Measurements from ENCODE around the gene ZNF770.
"Not testable (repeated sequence)": the region's sequence is repeated elsewhere in the genome, so short reads cannot be mapped to it uniquely, and the experiment has no call there.

ZNF770 gene

GRCh38 chr15:34970098-34970643 lies 17.9 kb downstream of the ZNF770 start:
- H3K27ac ChIP-seq (ENCODE audit: low read length); H3K9me3 ChIP-seq (ENCODE audit: control insufficient read depth, low read depth, low read length); H3K36me3 ChIP-seq (ENCODE audit: control insufficient read depth, low read depth, low read length); H3K4me1 ChIP-seq (ENCODE audit: control insufficient read depth, low read depth, low read length); H3K27me3 ChIP-seq (ENCODE audit: control insufficient read depth, insufficient read depth, low read length): not testable (repeated sequence)
- H3K4me3 ChIP-seq (ENCODE audit: low read length), result peak overlapping the region; percentile 99
- H3K9ac ChIP-seq (ENCODE audit: low read length), result peak overlapping the region; percentile 93

GRCh38 chr15:34969340-34970097 lies 18.6 kb downstream of the ZNF770 start, which contains the start of gene AQR:
TSS of gene AQR (minus strand) at chr15:34969742. CDS start at chr15:34969613, 129 bp downstream.
- peak within 1 kb of the TSS; percentile 93 for H3K9ac ChIP-seq (ENCODE audit: low read length)
- H3K4me1 ChIP-seq (ENCODE audit: control insufficient read depth, low read depth, low read length), result no peaks in the 10 kb centered on the region
- H3K36me3 ChIP-seq (ENCODE audit: control insufficient read depth, low read depth, low read length), result no peaks in the 10 kb centered on the region
- peak within 1 kb of the TSS; percentile 99 for H3K4me3 ChIP-seq (ENCODE audit: low read length)
- no peaks in the 10 kb centered on the region for H3K27me3 ChIP-seq (ENCODE audit: control insufficient read depth, insufficient read depth, low read length)
- H3K27ac ChIP-seq (ENCODE audit: low read length), result peak within 1 kb of the TSS; percentile 18
- no peaks in the 10 kb centered on the region for H3K9me3 ChIP-seq (ENCODE audit: control insufficient read depth, low read depth, low read length)

- H3K36me3 ChIP-seq (ENCODE audit: control insufficient read depth, low read depth, low read length), result peaks cover 19% of the 10 kb centered on the region
These were observed 23.8 kb downstream of the ZNF770 start for GRCh38 chr15:34964277-34964676.

GRCh38 chr15:34953851-34954250 lies 34.2 kb downstream of the ZNF770 start:
- H3K4me1 ChIP-seq (ENCODE audit: control insufficient read depth, low read depth, low read length), result no peaks in the 10 kb centered on the region
- H3K9me3 ChIP-seq (ENCODE audit: control insufficient read depth, low read depth, low read length), result no peaks in the 10 kb centered on the region
- H3K9ac ChIP-seq (ENCODE audit: low read length), result no peak overlapping the region
- H3K36me3 ChIP-seq (ENCODE audit: control insufficient read depth, low read depth, low read length), result peaks cover 22% of the 10 kb centered on the region
- no peaks in the 10 kb centered on the region for H3K27me3 ChIP-seq (ENCODE audit: control insufficient read depth, insufficient read depth, low read length)
- no peak overlapping the region for H3K27ac ChIP-seq (ENCODE audit: low read length)
- H3K4me3 ChIP-seq (ENCODE audit: low read length), result no peak overlapping the region

More at GRCh38 chr15:34964277-34964676, 23.8 kb downstream of the ZNF770 start:
- H3K9ac ChIP-seq (ENCODE audit: low read length), result no peak overlapping the region
- no peak overlapping the region for H3K27ac ChIP-seq (ENCODE audit: low read length)
- H3K4me1 ChIP-seq (ENCODE audit: control insufficient read depth, low read depth, low read length), result no peaks in the 10 kb centered on the region
- no peaks in the 10 kb centered on the region for H3K27me3 ChIP-seq (ENCODE audit: control insufficient read depth, insufficient read depth, low read length)
- no peak overlapping the region for H3K4me3 ChIP-seq (ENCODE audit: low read length)
- H3K9me3 ChIP-seq (ENCODE audit: control insufficient read depth, low read depth, low read length), result no peaks in the 10 kb centered on the region

- H3K36me3 ChIP-seq (ENCODE audit: control insufficient read depth, low read depth, low read length), result peaks cover 27% of the 10 kb centered on the region
- no peaks in the 10 kb centered on the region for H3K9me3 ChIP-seq (ENCODE audit: control insufficient read depth, low read depth, low read length)
These were observed 35.6 kb downstream of the ZNF770 start for GRCh38 chr15:34952481-34952880.

GRCh38 chr15:34951993-34952392 lies 36.1 kb downstream of the ZNF770 start:
- Histone ChIP-seq H3K9me3 (ENCODE audit: control insufficient read depth, low read depth, low read length) (no peaks in the 10 kb centered on the region), H3K27me3 (ENCODE audit: control insufficient read depth, insufficient read depth, low read length) (no peaks in the 10 kb centered on the region), H3K4me1 (ENCODE audit: control insufficient read depth, low read depth, low read length) (no peaks in the 10 kb centered on the region), H3K9ac (ENCODE audit: low read length) (no peak overlapping the region), H3K27ac (ENCODE audit: low read length) (no peak overlapping the region), H3K4me3 (ENCODE audit: low read length) (no peak overlapping the region), H3K36me3 (ENCODE audit: control insufficient read depth, low read depth, low read length) (peaks cover 27% of the 10 kb centered on the region)

More at GRCh38 chr15:34952481-34952880, 35.6 kb downstream of the ZNF770 start:
- no peak overlapping the region for H3K4me3 ChIP-seq (ENCODE audit: low read length)
- H3K4me1 ChIP-seq (ENCODE audit: control insufficient read depth, low read depth, low read length), result no peaks in the 10 kb centered on the region
- H3K27me3 ChIP-seq (ENCODE audit: control insufficient read depth, insufficient read depth, low read length), result no peaks in the 10 kb centered on the region
- no peak overlapping the region for H3K27ac ChIP-seq (ENCODE audit: low read length)
- H3K9ac ChIP-seq (ENCODE audit: low read length), result no peak overlapping the region

DNA sequence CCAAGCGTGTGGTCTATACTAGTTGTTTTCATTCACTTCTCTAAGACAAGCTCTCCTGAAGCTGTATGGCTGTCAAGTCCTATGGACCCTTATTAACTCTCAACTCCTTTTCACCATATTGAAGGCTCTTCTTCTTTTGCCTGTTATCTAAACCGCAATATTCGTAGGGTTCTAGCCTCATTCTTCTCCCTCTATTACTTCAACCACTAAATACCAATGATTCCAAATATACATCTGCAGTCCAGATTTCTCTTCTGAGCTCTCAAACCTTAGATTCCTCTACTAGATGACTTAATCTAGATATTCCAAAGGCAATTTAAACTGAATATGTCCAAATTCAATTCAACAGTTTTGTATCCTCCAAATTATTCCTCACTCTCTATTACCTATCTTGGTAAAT lies 43.2 kb downstream of the ZNF770 start:
- Histone ChIP-seq H3K27ac (ENCODE audit: low read length) (no peak overlapping the region), H3K36me3 (ENCODE audit: control insufficient read depth, low read depth, low read length) (peaks cover 48% of the 10 kb centered on the region), H3K4me1 (ENCODE audit: control insufficient read depth, low read depth, low read length) (no peaks in the 10 kb centered on the region), H3K27me3 (ENCODE audit: control insufficient read depth, insufficient read depth, low read length) (no peaks in the 10 kb centered on the region), H3K4me3 (ENCODE audit: low read length) (no peak overlapping the region), H3K9me3 (ENCODE audit: control insufficient read depth, low read depth, low read length) (no peaks in the 10 kb centered on the region), H3K9ac (ENCODE audit: low read length) (no peak overlapping the region)

DNA sequence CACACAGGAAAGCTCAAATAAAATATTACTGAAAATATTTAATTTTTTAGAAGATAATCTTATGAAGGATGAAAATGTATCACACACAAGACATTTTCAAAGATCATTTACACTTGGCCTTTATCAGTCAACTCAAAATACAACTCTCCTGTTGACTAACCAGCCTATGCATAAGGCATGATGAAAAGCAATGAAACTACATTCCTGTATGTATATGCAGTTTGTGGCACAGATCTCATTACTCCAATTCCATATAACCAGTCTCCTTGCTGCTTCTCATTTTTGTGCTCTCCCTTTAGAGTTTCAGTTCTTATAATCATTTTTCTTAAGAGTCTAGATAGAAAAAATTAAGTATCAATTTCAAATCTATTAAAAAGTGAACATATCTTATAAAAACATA lies 44.4 kb downstream of the ZNF770 start:
- Histone ChIP-seq H3K36me3 (ENCODE audit: control insufficient read depth, low read depth, low read length) (peaks cover 58% of the 10 kb centered on the region), H3K27me3 (ENCODE audit: control insufficient read depth, insufficient read depth, low read length) (no peaks in the 10 kb centered on the region), H3K9me3 (ENCODE audit: control insufficient read depth, low read depth, low read length) (no peaks in the 10 kb centered on the region), H3K4me3 (ENCODE audit: low read length) (no peak overlapping the region), H3K9ac (ENCODE audit: low read length) (no peak overlapping the region), H3K4me1 (ENCODE audit: control insufficient read depth, low read depth, low read length) (no peaks in the 10 kb centered on the region), H3K27ac (ENCODE audit: low read length) (no peak overlapping the region)

GRCh38 chr15:34943264-34943663 lies 44.8 kb downstream of the ZNF770 start:
- H3K27ac ChIP-seq (ENCODE audit: low read length); H3K4me1 ChIP-seq (ENCODE audit: control insufficient read depth, low read depth, low read length); H3K9me3 ChIP-seq (ENCODE audit: control insufficient read depth, low read depth, low read length); H3K9ac ChIP-seq (ENCODE audit: low read length); H3K27me3 ChIP-seq (ENCODE audit: control insufficient read depth, insufficient read depth, low read length); H3K4me3 ChIP-seq (ENCODE audit: low read length): not testable (repeated sequence)
- peaks cover 61% of the 10 kb centered on the region for H3K36me3 ChIP-seq (ENCODE audit: control insufficient read depth, low read depth, low read length)

DNA sequence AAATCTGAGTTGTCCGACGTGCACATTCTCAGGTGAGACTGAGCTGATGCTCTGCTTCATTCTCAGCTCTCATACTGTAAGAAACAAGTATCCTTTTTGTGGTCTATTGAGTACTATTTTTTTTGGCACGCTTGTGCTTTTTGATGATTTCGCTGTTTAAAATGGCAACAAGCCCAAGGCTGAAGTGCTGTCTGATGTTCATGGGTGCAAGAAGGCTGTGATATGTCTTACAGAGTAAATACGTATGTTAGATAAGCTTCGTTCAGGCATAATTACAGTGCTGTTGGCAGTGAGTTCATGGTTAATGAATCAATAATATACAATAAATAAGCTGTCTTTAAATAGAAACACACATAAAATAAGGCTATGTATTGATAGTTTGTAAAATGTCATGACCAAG lies 45.7 kb downstream of the ZNF770 start:
- H3K4me1 ChIP-seq (ENCODE audit: control insufficient read depth, low read depth, low read length), result no peaks in the 10 kb centered on the region

DNA sequence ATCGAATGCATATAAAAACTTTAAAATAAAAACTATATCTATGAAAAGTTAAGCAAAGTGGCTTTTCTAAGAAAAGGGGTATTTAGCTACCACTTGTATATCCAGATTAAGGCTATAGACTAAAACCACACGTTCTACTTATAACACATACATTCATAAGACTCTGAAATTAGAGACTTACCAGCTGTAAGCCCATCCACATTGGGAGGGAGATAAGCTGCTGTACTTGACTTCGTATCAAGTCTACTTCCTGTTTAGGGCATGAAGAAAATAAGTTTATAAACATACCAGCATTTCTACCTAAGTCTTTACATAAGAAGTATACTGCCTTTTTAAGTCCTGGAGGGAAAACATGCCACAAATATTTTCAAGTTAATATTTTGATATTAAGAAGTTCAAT lies 46.3 kb downstream of the ZNF770 start:
- Histone ChIP-seq H3K27me3 (ENCODE audit: control insufficient read depth, insufficient read depth, low read length) (no peaks in the 10 kb centered on the region), H3K9me3 (ENCODE audit: control insufficient read depth, low read depth, low read length) (no peaks in the 10 kb centered on the region), H3K36me3 (ENCODE audit: control insufficient read depth, low read depth, low read length) (peaks cover 65% of the 10 kb centered on the region), H3K9ac (ENCODE audit: low read length) (no peak overlapping the region), H3K4me3 (ENCODE audit: low read length) (no peak overlapping the region), H3K4me1 (ENCODE audit: control insufficient read depth, low read depth, low read length) (no peaks in the 10 kb centered on the region), H3K27ac (ENCODE audit: low read length) (no peak overlapping the region)

More for the DNA sequence above, 45.7 kb downstream of the ZNF770 start:
- no peak overlapping the region for H3K9ac ChIP-seq (ENCODE audit: low read length)
- no peak overlapping the region for H3K4me3 ChIP-seq (ENCODE audit: low read length)
- no peak overlapping the region for H3K27ac ChIP-seq (ENCODE audit: low read length)
- no peaks in the 10 kb centered on the region for H3K9me3 ChIP-seq (ENCODE audit: control insufficient read depth, low read depth, low read length)
- no peaks in the 10 kb centered on the region for H3K27me3 ChIP-seq (ENCODE audit: control insufficient read depth, insufficient read depth, low read length)
- peaks cover 62% of the 10 kb centered on the region for H3K36me3 ChIP-seq (ENCODE audit: control insufficient read depth, low read depth, low read length)

DNA sequence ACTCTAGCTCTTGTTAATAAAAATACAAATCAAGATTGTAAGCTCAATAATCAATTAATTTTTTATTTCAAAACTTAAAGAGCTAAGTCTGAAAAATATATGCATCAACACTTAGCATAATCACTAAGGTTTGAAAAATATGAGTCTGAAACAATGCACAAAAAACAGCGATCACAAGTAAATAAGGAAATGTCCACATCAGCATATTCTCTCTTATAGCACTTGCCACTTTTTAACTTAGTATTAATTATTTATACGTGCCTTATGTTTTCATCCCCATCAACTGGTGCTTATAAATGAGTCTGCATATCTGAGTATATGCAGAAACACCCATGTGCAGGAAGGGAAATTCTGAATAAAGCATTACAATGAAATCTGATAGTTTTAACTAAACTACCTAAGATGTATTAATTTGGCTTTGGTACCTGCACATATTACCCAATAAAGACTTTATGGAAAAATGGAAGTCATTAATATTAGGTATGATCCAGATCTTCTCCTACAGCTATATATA lies 46.8 kb downstream of the ZNF770 start:
- Histone ChIP-seq H3K36me3 (ENCODE audit: control insufficient read depth, low read depth, low read length) (peaks cover 66% of the 10 kb centered on the region), H3K27me3 (ENCODE audit: control insufficient read depth, insufficient read depth, low read length) (no peaks in the 10 kb centered on the region), H3K4me3 (ENCODE audit: low read length) (no peak overlapping the region), H3K9me3 (ENCODE audit: control insufficient read depth, low read depth, low read length) (no peaks in the 10 kb centered on the region), H3K27ac (ENCODE audit: low read length) (no peak overlapping the region), H3K4me1 (ENCODE audit: control insufficient read depth, low read depth, low read length) (no peaks in the 10 kb centered on the region), H3K9ac (ENCODE audit: low read length) (no peak overlapping the region)
